Mesenchymal stem cell (in vitro differentiated cells and primary cell): Measurements from ENCODE around the gene HBA2. TPM values are rescaled to one million over a fixed set of nuclear protein-coding genes. Genes with fewer than 3 reads are reported as not detected.

Experiments
- DNase-seq: peaks from one replicate; pipeline ENCODE4 v3.0.0-alpha.2; 2013
- H2AFZ ChIP-seq: one replicate; pipeline ENCODE4 v1.6.1; 2013; ENCODE audit warnings: low read depth, mild to moderate bottlenecking, control low read depth, inconsistent platforms, low read length, moderate library complexity
- H2AK5ac ChIP-seq: 2 replicates; pipeline ENCODE4 v1.6.1; 2013; ENCODE audit warnings: low read length, moderate library complexity, mild to moderate bottlenecking, inconsistent platforms; ENCODE audit not compliant: severe bottlenecking
- H2BK120ac ChIP-seq: one replicate; pipeline ENCODE4 v1.6.1; 2013; ENCODE audit warnings: low read depth, mild to moderate bottlenecking, inconsistent platforms, low read length, moderate library complexity
- H2BK12ac ChIP-seq, 2 experiments: one replicate each; pipeline ENCODE4 v1.6.1; 2013; ENCODE audit warnings: inconsistent platforms in 2 of 2, low read length in 2 of 2, mild to moderate bottlenecking in 2 of 2, moderate library complexity in 2 of 2, control low read depth in 1 of 2
- H2BK15ac ChIP-seq: one replicate; pipeline ENCODE4 v1.6.1; 2013; ENCODE audit warnings: mild to moderate bottlenecking, low read depth, inconsistent platforms; ENCODE audit not compliant: poor library complexity, severe bottlenecking
- H2BK5ac ChIP-seq: 2 replicates; pipeline ENCODE4 v1.6.1; 2013; ENCODE audit warnings: low read depth, mild to moderate bottlenecking, low read length, control low read depth, inconsistent platforms; ENCODE audit not compliant: poor library complexity, severe bottlenecking
- H3K14ac ChIP-seq, 2 experiments: one replicate each; pipeline ENCODE4 v1.6.1; 2013; ENCODE audit warnings: inconsistent platforms in 2 of 2, low read length in 2 of 2, control low read depth in 1 of 2, mild to moderate bottlenecking in 1 of 2, moderate library complexity in 1 of 2
- H3K18ac ChIP-seq, 2 experiments: one replicate each; pipeline ENCODE4 v1.6.1; 2013; ENCODE audit warnings: inconsistent platforms in 2 of 2, low read length in 2 of 2, control low read depth in 1 of 2, low read depth in 1 of 2, mild to moderate bottlenecking in 1 of 2
- H3K23ac ChIP-seq, 2 experiments: one replicate each; pipeline ENCODE4 v1.6.1; 2013; ENCODE audit warnings: inconsistent platforms in 2 of 2, low read length in 2 of 2, mild to moderate bottlenecking in 2 of 2, moderate library complexity in 2 of 2, control low read depth in 1 of 2
- H3K27ac ChIP-seq: 2 replicates; pipeline ENCODE4 v1.5.1; 2013; ENCODE audit warnings: mild to moderate bottlenecking, moderate library complexity, low read length, control low read depth, inconsistent platforms; ENCODE audit not compliant: poor library complexity, severe bottlenecking
- H3K27me3 ChIP-seq, 2 experiments: 2 replicates each; pipeline versions ENCODE4 v1.6.1 to v1.7.0; 2013; ENCODE audit warnings: low read length in 2 of 2, mild to moderate bottlenecking in 2 of 2, moderate library complexity in 2 of 2, control low read depth in 1 of 2, inconsistent platforms in 1 of 2; ENCODE audit not compliant: control insufficient read depth in 1 of 2, insufficient read depth in 1 of 2
- H3K36me3 ChIP-seq, 2 experiments: 2 replicates each; pipeline versions ENCODE4 v1.6.1 to v1.7.0; 2013; ENCODE audit warnings: low read length in 2 of 2, control low read depth in 1 of 2, inconsistent platforms in 1 of 2, low read depth in 1 of 2, mild to moderate bottlenecking in 1 of 2; ENCODE audit not compliant: insufficient read depth in 2 of 2, control insufficient read depth in 1 of 2
- H3K4ac ChIP-seq, 2 experiments: one replicate each; pipeline ENCODE4 v1.6.1; 2013; ENCODE audit warnings: inconsistent platforms in 2 of 2, low read length in 2 of 2, mild to moderate bottlenecking in 2 of 2, moderate library complexity in 2 of 2, control low read depth in 1 of 2, low read depth in 1 of 2
- H3K4me1 ChIP-seq: 2 replicates; pipeline ENCODE4 v1.6.1; 2013; ENCODE audit warnings: low read depth, low read length, control low read depth; ENCODE audit not compliant: control insufficient read depth, insufficient read depth
- H3K4me2 ChIP-seq: 2 replicates; pipeline ENCODE4 v1.6.1; 2013; ENCODE audit warnings: low read length, mild to moderate bottlenecking, inconsistent platforms; ENCODE audit not compliant: poor library complexity, severe bottlenecking
- H3K4me3 ChIP-seq, 2 experiments: 2 replicates each; pipeline versions ENCODE4 v1.5.1 to v1.7.0; 2013; ENCODE audit warnings: low read length in 2 of 2, mild to moderate bottlenecking in 2 of 2, control low read depth in 1 of 2, low read depth in 1 of 2; ENCODE audit not compliant: insufficient read depth in 1 of 2
- H3K79me1 ChIP-seq: replicated peaks from 2 replicates; pipeline ENCODE4 v1.6.1; 2013; ENCODE audit warnings: mild to moderate bottlenecking, control low read depth, low read length, inconsistent platforms; ENCODE audit not compliant: poor library complexity, severe bottlenecking
- H3K9ac ChIP-seq: 2 replicates; pipeline ENCODE4 v1.7.0; 2013; ENCODE audit warnings: mild to moderate bottlenecking, low read length, moderate library complexity
- H3K9me3 ChIP-seq: 2 replicates; pipeline ENCODE4 v1.7.0; 2013; ENCODE audit warnings: mild to moderate bottlenecking, low read length; ENCODE audit not compliant: control insufficient read depth
- H4K8ac ChIP-seq: one replicate; pipeline ENCODE4 v1.6.1; 2013; ENCODE audit warnings: inconsistent platforms, mild to moderate bottlenecking, low read length, moderate library complexity
- H4K91ac ChIP-seq: one replicate; pipeline ENCODE4 v1.6.1; 2013; ENCODE audit warnings: mild to moderate bottlenecking, low read length, inconsistent platforms
- WGBS: methylation state at CpG from one replicate; pipeline ENCODE4 v1.1.7; 2013; ENCODE audit warnings: mixed read lengths; 5-methylcytosine and 5-hydroxymethylcytosine counted together
- small RNA-seq: library from polyadenylated mRNA; stranded (forward); fragments of <200 nt; extraction: miRNeasy Mini kit (QIAGEN cat#:217004); gene quantifications from one replicate; pipeline ENCODE3, GENCODE V24; 2013; ENCODE audit warnings: low read depth

Gene HBA2

DNA sequence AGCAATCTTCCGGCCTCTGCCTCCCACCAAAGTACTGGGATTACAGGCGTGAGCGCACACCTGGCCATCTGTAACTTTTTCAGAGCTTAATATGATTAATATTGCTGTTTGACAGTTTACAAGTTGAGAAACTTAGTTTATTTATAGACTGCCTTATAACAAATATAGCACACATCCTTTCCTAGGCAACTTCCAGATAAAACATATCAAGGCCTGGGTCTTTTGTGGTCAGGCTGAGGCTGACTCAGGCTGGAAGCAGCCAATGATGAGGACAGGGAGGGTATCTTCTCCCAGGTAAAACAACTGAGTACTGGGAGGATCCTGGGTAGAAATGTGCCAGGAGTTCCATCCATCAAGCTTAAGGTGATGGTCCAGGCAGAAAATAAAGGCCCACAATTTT lies 40.3 kb downstream of the HBA2 start:
- Histone ChIP-seq H3K23ac (no peak overlapping the region), H3K36me3 (peaks cover 72 to 82% of the 10 kb centered on the region in 2 experiments), H3K4me3 (no peak overlapping the region), H3K4ac (no peak overlapping the region), H2AFZ (no peak overlapping the region), H2BK15ac (no peak overlapping the region), H3K27me3 (no peaks in the 10 kb centered on the region), H3K4me1 (peaks cover 7% of the 10 kb centered on the region), H2BK5ac (no peak overlapping the region), H3K14ac (no peak overlapping the region), H3K18ac (no peak overlapping the region), H2BK120ac (no peak overlapping the region), H3K79me1 (peaks cover 15% of the 10 kb centered on the region), H3K9me3 (no peaks in the 10 kb centered on the region), H3K27ac (no peak overlapping the region), H2AK5ac (no peak overlapping the region), H4K8ac (no peak overlapping the region), H4K91ac (no peak overlapping the region), H2BK12ac (no peak overlapping the region), H3K4me2 (no peak overlapping the region), H3K9ac (no peak overlapping the region)
- DNase-seq, result no peak
- 100% methylated on average over 1 of the region's 3 CpGs for WGBS

DNA sequence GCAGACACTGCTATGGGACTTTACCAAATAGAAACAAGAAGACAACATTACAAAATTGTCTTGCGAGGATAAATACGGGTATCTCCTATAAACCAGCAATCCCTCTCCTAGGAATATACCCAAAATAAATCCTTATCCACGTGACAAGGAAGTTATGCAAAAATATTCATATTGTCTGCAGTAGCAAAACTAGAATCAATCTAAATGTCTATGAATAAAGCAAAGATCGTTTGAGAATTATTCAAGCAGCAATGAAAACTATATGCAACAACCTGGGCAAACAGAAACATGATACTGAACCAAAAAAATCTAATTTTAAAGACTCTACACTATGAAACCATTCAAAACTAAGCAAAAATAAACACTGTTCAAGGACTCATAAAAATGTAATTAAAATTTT lies 47.3 kb downstream of the HBA2 start:
- no peak overlapping the region for H4K91ac ChIP-seq
- H3K79me1 ChIP-seq, result peaks cover 10% of the 10 kb centered on the region
- H2BK5ac ChIP-seq, result no peak overlapping the region
- H4K8ac ChIP-seq, result no peak overlapping the region
- H3K27me3 ChIP-seq, result no peaks in the 10 kb centered on the region
- peaks cover 76 to 82% of the 10 kb centered on the region in 2 experiments for H3K36me3 ChIP-seq
- H3K27ac ChIP-seq, result no peak overlapping the region
- H2BK15ac ChIP-seq, result no peak overlapping the region
- DNase-seq, result no peak
- no peak overlapping the region for H2AK5ac ChIP-seq
- H3K14ac ChIP-seq, result no peak overlapping the region
- H3K4me3 ChIP-seq, result no peak overlapping the region
- H3K4me2 ChIP-seq, result no peak overlapping the region
- H2BK120ac ChIP-seq, result no peak overlapping the region
- no peak overlapping the region for H3K18ac ChIP-seq
- 100% methylated on average over 2 of the region's 4 CpGs for WGBS
- no peak overlapping the region for H3K4ac ChIP-seq
- no peak overlapping the region for H2BK12ac ChIP-seq
- H3K23ac ChIP-seq, result no peak overlapping the region
- no peaks in the 10 kb centered on the region for H3K9me3 ChIP-seq
- no peak overlapping the region for H2AFZ ChIP-seq
- peaks cover 3% of the 10 kb centered on the region for H3K4me1 ChIP-seq
- no peak overlapping the region for H3K9ac ChIP-seq

Small RNAs within 50 kb of the gene (small RNA-seq; reads per million reads assigned to genes)
- gene RF00019, result not detected
